SK-N-MC (cell line): ENCODE data around the gene RNF146.

ENCODE experiments used
- DNase-seq: peaks from one replicate; pipeline ENCODE4 v3.0.0-alpha.2; 2011; ENCODE audit warnings: low read depth, low spot score
- H3K27ac ChIP-seq: fragments of 200-600 bp; sonication (generic); 2 replicates; pipeline ENCODE4 v1.5.1; 2016; ENCODE audit warnings: mixed run types
- H3K36me3 ChIP-seq: fragments of 200-600 bp; sonication (generic); 2 replicates; pipeline ENCODE4 v1.6.1; 2017; ENCODE audit warnings: antibody characterized with exemption, low read length, mixed read lengths; ENCODE audit not compliant: insufficient read depth
- H3K4me3 ChIP-seq: fragments of 200-600 bp; sonication (generic); 2 replicates; pipeline ENCODE4 v1.5.1; 2016
- H3K9ac ChIP-seq: fragments of 200-600 bp; sonication (generic); 2 replicates; pipeline ENCODE4 v1.8.0; 2017; ENCODE audit warnings: mixed run types, mixed read lengths; ENCODE audit not compliant: insufficient read length
- H3K9me3 ChIP-seq: fragments of 200-600 bp; sonication (generic); 2 replicates; pipeline ENCODE4 v1.6.1; 2017; ENCODE audit warnings: low read depth, mild to moderate bottlenecking, antibody characterized with exemption, low read length, moderate library complexity, mixed read lengths
- EZH2 ChIP-seq: fragments of 200-600 bp; sonication (generic); IDR thresholded peaks from one replicate; pipeline ENCODE4 v1.6.1; 2017; ENCODE audit warnings: antibody characterized with exemption
- FOXP2 ChIP-seq: optimal IDR thresholded peaks from 2 replicates; pipeline ENCODE3; 2011; ENCODE audit warnings: mild to moderate bottlenecking, moderate library complexity; ENCODE audit not compliant: insufficient read depth; ENCODE audit errors: extremely low read length, control extremely low read depth
- POLR2AphosphoS5 ChIP-seq: IDR thresholded peaks from 2 replicates; pipeline ENCODE4 v1.6.1; 2012; ENCODE audit warnings: mild to moderate bottlenecking, low read depth, low read length, borderline replicate concordance

Gene RNF146

DNA sequence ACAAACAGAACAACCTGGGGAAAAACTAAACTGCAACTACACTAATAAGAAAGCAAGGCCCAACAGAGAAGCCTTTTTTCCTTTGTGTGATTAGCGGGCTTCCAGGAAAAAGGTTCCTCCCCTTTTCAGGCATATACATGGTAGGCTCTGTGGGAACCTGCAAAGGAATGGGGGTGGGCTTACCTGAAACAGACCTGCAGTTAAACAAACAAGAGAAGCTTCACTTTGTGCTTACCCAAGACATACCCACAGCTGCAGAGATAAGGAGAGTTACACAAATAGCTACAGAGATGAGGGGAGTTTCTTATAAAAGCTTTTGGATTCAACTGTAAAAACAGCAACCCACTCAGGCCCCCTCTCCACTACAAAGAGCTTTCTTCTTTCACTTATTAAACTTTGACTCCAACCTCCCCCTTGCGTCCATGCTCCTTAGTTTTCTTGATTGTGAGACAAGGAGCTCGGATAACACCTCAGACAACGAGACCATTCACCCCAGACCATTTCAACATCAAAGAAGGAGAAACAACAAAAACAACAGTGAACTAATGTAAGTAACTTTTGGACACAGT is 30.9 kb downstream of the RNF146 start:
- H3K27ac ChIP-seq, result no peak overlapping the region
- no peak for TF ChIP-seq FOXP2
- TF ChIP-seq POLR2AphosphoS5, result no peak
- TF ChIP-seq EZH2, result no peak
- no peak overlapping the region for H3K4me3 ChIP-seq
- no peaks in the 10 kb centered on the region for H3K9me3 ChIP-seq
- DNase-seq, result no peak
- H3K9ac ChIP-seq, result no peak overlapping the region
- H3K36me3 ChIP-seq, result peaks cover 10% of the 10 kb centered on the region

DNA sequence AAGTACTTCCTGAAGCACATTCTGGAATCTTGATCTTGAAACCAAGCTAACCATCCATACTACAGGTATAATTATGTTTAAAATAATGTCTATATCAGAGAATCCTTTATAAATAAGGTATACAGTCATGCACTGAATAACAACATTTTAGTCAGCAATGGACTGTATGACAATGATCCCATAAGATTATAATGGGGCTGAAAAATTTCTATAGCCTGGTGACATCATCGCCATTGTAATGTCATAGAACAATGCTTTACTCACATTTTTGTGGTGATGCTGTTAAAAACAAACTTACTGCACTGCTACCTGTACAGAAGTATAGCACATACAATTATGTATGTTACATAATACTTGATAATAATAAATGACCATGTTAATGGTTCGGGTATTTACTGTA is 31.8 kb downstream of the RNF146 start:
- peaks cover 10% of the 10 kb centered on the region for H3K36me3 ChIP-seq
- H3K27ac ChIP-seq, result no peak overlapping the region
- no peak overlapping the region for H3K4me3 ChIP-seq
- TF ChIP-seq FOXP2, result no peak
- no peak for TF ChIP-seq EZH2
- no peak for TF ChIP-seq POLR2AphosphoS5
- H3K9me3 ChIP-seq, result no peaks in the 10 kb centered on the region
- DNase-seq, result no peak
- no peak overlapping the region for H3K9ac ChIP-seq

DNA sequence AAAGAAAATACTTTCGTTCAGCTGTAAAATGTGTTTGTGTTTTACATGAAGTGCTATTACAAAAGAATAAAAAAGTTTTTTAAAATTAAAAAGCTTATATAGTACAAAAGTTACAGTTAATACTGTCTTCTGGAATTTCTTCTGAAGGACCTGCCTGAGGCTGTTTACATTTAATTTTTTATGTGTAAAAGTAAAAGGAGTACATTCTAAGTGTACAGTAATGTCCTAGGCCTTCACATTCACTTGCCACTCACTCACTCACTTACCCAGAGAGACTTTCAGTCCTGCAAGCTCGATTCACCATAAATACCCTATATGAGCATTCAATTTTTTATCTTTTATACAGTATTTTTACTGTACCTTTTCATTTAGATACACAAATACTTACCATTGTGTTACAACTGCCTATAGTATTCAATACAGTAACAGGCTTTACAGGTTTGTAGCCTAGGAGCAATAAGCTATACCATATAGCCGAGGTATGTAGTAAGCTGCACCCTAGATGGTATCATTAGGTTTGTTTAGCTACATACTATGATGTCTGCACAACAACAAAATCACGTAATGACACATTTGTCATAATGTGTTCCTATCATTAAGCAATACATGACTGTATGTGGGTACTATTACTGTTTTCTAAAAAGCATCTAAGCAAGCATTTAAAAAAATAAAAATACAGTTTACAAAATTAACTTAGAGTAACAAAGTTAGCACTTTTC is 33.0 kb downstream of the RNF146 start:
- Histone ChIP-seq H3K9me3 (no peaks in the 10 kb centered on the region), H3K4me3 (no peak overlapping the region), H3K36me3 (peaks cover 10% of the 10 kb centered on the region), H3K27ac (no peak overlapping the region), H3K9ac (no peak overlapping the region)
- TF ChIP-seq EZH2 (no peak), FOXP2 (no peak)
- DNase-seq, result no peak

DNA sequence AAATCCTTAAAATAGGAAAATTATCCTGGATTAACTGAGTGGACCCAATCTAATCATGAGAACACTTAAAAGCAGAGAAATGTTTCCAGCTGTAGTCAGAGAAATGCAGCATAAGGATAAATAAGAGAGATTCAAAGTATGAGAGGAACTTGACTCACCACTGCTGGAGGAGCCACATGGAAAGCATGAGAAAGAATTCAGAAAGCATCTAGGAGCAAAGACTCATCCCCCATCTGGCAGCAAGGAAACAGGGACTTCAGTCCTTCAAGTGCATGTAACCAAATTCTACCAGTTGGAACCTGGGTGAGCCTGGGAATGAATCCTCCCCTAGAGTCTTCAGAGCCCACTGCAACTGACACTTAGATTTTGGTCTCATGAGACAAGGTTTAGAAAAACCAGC is 33.7 kb downstream of the RNF146 start:
- TF ChIP-seq POLR2AphosphoS5, result no peak
- TF ChIP-seq EZH2, result no peak
- no peak for TF ChIP-seq FOXP2
- Histone ChIP-seq H3K9ac (no peak overlapping the region), H3K9me3 (no peaks in the 10 kb centered on the region), H3K27ac (no peak overlapping the region), H3K4me3 (no peak overlapping the region), H3K36me3 (peaks cover 5% of the 10 kb centered on the region)
- DNase-seq, result no peak

DNA sequence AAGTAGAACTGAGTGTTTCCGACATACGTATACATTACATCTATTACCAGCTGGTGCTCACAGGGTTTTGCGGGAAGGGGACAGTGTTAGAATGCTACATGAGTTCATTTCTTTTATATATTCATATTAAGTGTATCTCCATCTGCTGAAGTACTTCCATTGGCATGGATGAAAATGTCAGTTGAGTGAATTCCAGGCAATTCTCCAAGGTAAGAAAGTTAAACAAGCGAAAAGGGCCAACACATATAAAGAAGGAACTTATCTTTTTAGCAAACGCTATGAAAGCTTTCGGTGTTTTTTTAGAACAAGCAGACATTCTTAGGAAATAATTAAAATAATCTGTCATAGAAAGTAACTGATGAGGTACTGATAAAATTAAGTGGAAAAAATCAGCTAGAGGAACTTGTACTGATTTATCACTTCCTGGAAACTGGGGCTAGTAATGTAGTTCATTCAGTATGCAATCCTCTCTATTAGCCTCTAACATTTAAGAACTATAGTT is 34.6 kb downstream of the RNF146 start:
- peak; percentile 22 for DNase-seq
- H3K9ac ChIP-seq, result no peak overlapping the region
- TF ChIP-seq POLR2AphosphoS5, result no peak; the same call in 1 of the 2 replicates
- TF ChIP-seq EZH2, result no peak
- no peak for TF ChIP-seq FOXP2
- no peak overlapping the region for H3K4me3 ChIP-seq
- H3K27ac ChIP-seq, result no peak overlapping the region
- H3K9me3 ChIP-seq, result no peaks in the 10 kb centered on the region
- peaks cover 7% of the 10 kb centered on the region for H3K36me3 ChIP-seq

DNA sequence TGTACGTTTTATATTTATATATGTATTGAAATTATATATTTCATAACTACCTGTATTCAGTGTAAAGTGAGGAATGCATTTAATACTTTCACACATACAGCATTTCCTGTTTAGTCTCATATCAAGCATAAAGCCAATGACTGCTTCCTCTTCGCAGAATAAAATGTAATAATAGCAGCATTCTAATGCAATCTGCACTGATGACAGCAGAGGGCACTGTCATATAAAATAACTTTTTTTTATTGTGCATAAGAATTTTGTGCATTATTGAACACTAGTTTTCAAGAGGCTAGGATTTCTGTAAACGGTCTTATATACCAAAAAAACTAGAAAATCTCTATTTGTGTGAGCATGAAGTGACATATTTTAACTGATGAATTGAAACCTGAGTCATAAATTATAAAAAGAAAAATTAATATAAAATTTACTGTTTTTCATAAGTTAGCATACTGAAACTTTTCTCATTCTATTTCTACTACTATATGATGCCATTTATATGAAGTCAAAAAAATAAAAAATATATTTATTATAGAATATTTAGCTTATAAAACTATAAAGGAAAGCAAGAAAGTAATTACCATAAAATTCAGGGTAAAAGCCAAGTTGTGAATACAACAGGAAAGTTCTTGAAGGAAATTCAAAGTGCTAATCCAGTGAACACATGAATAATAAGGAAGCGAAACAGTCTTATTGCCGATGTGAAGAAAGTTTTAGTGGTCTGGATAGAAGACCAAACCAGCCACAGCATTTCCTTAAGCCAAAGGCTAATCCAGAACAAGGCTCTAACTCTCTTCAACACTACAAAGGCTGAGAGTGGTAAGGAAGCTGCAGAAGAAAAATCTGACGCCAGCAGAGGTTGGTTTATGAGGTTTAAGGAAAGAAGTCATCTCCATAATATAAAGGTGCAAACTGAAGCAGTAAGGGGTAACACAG is 36.3 kb downstream of the RNF146 start:
- H3K4me3 ChIP-seq, result no peak overlapping the region
- TF ChIP-seq POLR2AphosphoS5 (no peak), EZH2 (no peak), FOXP2 (no peak)
- no peak overlapping the region for H3K27ac ChIP-seq
- H3K36me3 ChIP-seq, result peaks cover 18% of the 10 kb centered on the region
- no peak overlapping the region for H3K9ac ChIP-seq
- peak; percentile 39 for DNase-seq
- no peaks in the 10 kb centered on the region for H3K9me3 ChIP-seq

DNA sequence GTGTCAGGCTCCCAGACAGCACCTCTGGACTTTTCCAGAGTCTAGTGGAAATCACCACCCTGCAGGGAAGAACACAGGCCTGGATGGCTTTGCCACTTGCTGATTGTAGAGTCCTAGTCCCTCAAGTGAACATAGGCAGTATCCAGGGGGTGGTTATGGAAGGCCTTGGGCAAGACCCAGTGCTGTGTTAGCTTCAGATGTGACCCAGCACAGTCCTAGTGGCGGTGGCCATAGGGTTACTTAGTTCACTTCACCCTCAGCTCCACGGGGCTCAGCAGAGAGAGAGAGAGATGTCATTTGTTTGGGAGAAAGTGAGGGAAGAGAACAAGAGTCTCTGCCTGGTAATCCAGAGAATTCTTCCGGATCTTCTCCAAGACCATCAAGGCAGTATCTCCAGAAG is 37.3 kb downstream of the RNF146 start:
- TF ChIP-seq POLR2AphosphoS5 (no peak), FOXP2 (no peak), EZH2 (no peak)
- Histone ChIP-seq H3K9me3 (no peaks in the 10 kb centered on the region), H3K27ac (no peak overlapping the region), H3K4me3 (no peak overlapping the region), H3K9ac (no peak overlapping the region), H3K36me3 (peaks cover 20% of the 10 kb centered on the region)
- no peak for DNase-seq

DNA sequence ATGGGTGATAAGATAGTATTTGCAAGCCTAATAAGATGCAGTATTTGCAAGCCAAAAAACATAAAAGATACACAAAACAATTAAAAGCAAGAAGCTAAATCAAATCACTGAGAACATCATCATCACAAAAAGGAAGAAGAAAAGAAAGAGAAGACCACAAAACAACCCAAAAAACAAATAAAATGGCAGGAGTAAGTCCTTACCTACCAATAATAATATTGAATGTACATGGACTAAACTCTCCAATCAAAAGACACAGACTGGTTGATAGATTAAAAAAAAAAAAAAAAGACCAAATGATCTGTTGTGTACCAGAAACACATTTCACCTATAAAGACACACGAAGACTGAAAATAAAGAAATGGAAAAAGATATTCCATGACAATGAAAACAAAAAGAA is 39.1 kb downstream of the RNF146 start:
- no peak for TF ChIP-seq EZH2
- no peak for TF ChIP-seq POLR2AphosphoS5
- no peak for TF ChIP-seq FOXP2
- DNase-seq, result no peak
- no peak overlapping the region for H3K9ac ChIP-seq
- H3K9me3 ChIP-seq, result no peaks in the 10 kb centered on the region
- H3K36me3 ChIP-seq, result peaks cover 34% of the 10 kb centered on the region
- no peak overlapping the region for H3K4me3 ChIP-seq
- no peak overlapping the region for H3K27ac ChIP-seq
